ENCODE data around the gene PPEF2. TPM values are rescaled to one million over a fixed set of nuclear protein-coding genes. Genes with fewer than 3 reads are reported as not detected.
"Not testable (repeated sequence)": the region's sequence is repeated elsewhere in the genome, so short reads cannot be mapped to it uniquely, and the experiment has no call there.

Gene PPEF2
- polyA plus RNA-seq, 2 of the 4 experiments (the other 2 are of a cell fraction) = 0.03 TPM; not detected in 1

GRCh38 chr4:75939890-75940691, 37.8 kb upstream of the PPEF2 start:
- FAIRE-seq (no peak), DNase-seq (ENCODE audit: low read depth in 1 of 2, low spot score in 1 of 2) (peak; percentile 63 to 84), ATAC-seq (peak; percentile 87 to 88)
- peak overlapping the region; percentile 73 for H3K4me2 ChIP-seq
- H3K4me3 ChIP-seq = peak overlapping the region; percentile 77
- POLR2A ChIA-PET = interaction anchor here (1.0 kb wide), 1 partner anchor 15 kb away, joined by 3 read pairs; no protein-coding TSS in a partner anchor
- no peaks in the 10 kb centered on the region for H3K9me3 ChIP-seq
- CTCF ChIA-PET = interaction anchor here (0.6 to 3.1 kb wide), 6 partner anchors 11 to 127 kb away, joined by 3 to 23 read pairs (median 4); no protein-coding TSS in a partner anchor
- WGBS (ENCODE audit: missing lambda C conversion rate) = 1% methylated on average over 13 of the region's 67 CpGs
- H3K27ac ChIP-seq = peak overlapping the region; percentile 88 to 92
- TF ChIP-seq JUNB (IDR thresholded peaks at IDR 0.05) (no peak), POLR2A (IDR thresholded peaks at IDR 0.05; ENCODE audit: low read length) (peak; percentile 62), E2F6 (IDR thresholded peaks at IDR 0.05; ENCODE audit: borderline replicate concordance, low read depth) (0 out of 2 replicates have a peak, but pooled peaks have one; percentile 36), JUN (IDR thresholded peaks at IDR 0.05) (peak in 1 of 2 experiments; percentile 20; a peak in 1 of 5 replicates), BHLHE40 (IDR thresholded peaks at IDR 0.05; ENCODE audit: low read depth, low read length) (no peak), MAX (IDR thresholded peaks at IDR 0.05) (peak; percentile 77)
- H3K4me1 ChIP-seq = peaks cover 6% of the 10 kb centered on the region; the same call in 1 of the 3 replicates

- Histone ChIP-seq H3K4me1 (peaks cover 6% of the 10 kb centered on the region; the same call in 1 of the 3 replicates), H3K4me2 (no peak overlapping the region), H3K27ac (no peak overlapping the region), H3K9me3 (no peaks in the 10 kb centered on the region), H3K4me3 (no peak overlapping the region)
- ChIA-PET POLR2A (no interaction called here), CTCF (no interaction called here)
- ATAC-seq (no peak), FAIRE-seq (no peak), DNase-seq (ENCODE audit: low read depth in 1 of 2, low spot score in 1 of 2) (no peak)
- TF ChIP-seq JUN (IDR thresholded peaks at IDR 0.05) = no peak
- TF ChIP-seq MAFK (IDR thresholded peaks at IDR 0.05; ENCODE audit: partially characterized antibody) = peak; percentile 63
- 89% methylated on average over 1 of the region's 1 CpG for WGBS (ENCODE audit: missing lambda C conversion rate)
These were observed 33.4 kb upstream of the PPEF2 start for GRCh38 chr4:75935628-75936027.

GRCh38 chr4:75930152-75930551, 27.9 kb upstream of the PPEF2 start:
- TF ChIP-seq JUN (IDR thresholded peaks at IDR 0.05) (no peak), KDM5A (IDR thresholded peaks at IDR 0.05) (no peak), MAZ (IDR thresholded peaks at IDR 0.05; ENCODE audit: borderline replicate concordance, low read depth, low read length) (no peak), RARB (CRISPR knock-in tag; IDR thresholded peaks at IDR 0.05) (no peak), POLR2AphosphoS2 (conservative IDR thresholded peaks at IDR 0.05; ENCODE audit: low read length) (no peak), KDM1A (IDR thresholded peaks at IDR 0.05; ENCODE audit: low read depth) (no peak), CBX2 (IDR thresholded peaks at IDR 0.05; ENCODE audit: borderline replicate concordance, low read depth) (no peak), RFX5 (IDR thresholded peaks at IDR 0.05) (no peak), FOXS1 (CRISPR knock-in tag; IDR thresholded peaks at IDR 0.05) (no peak), FOSB (CRISPR knock-in tag; IDR thresholded peaks at IDR 0.05) (no peak), NPAS2 (CRISPR knock-in tag; IDR thresholded peaks at IDR 0.05; ENCODE audit: borderline replicate concordance) (no peak), GATA3 (IDR thresholded peaks at IDR 0.05; ENCODE audit: borderline replicate concordance) (no peak), PHF8 (IDR thresholded peaks at IDR 0.05; ENCODE audit: borderline replicate concordance, low read depth) (no peak), CBX8 (IDR thresholded peaks at IDR 0.05) (no peak), REST (IDR thresholded peaks at IDR 0.05) (no peak), BHLHE40 (IDR thresholded peaks at IDR 0.05; ENCODE audit: low read depth, low read length) (no peak)
- no peak for DNase-seq (ENCODE audit: low read depth in 1 of 2, low spot score in 1 of 2)
- Histone ChIP-seq H3K9me3 (no peaks in the 10 kb centered on the region), H3K4me1 (no peaks in the 10 kb centered on the region), H3K4me3 (no peak overlapping the region), H3K27ac (no peak overlapping the region), H3K4me2 (no peak overlapping the region)
- 92% methylated on average over 3 of the region's 3 CpGs for whole genome bisulfite sequencing (ENCODE audit: missing lambda C conversion rate)
- FAIRE-seq = no peak
- ATAC-seq = no peak
- POLR2A ChIA-PET = no interaction called here
- CTCF ChIA-PET = interaction anchor here (1.2 to 2.4 kb wide), 3 partner anchors 9 to 137 kb away, joined by 3 to 9 read pairs (median 8); partner anchors contain the start of gene NAAA

GRCh38 chr4:75924916-75925315, 22.7 kb upstream of the PPEF2 start:
- H3K27ac ChIP-seq; H3K9me3 ChIP-seq; H3K4me2 ChIP-seq; FAIRE-seq; H3K4me1 ChIP-seq; H3K4me3 ChIP-seq; ATAC-seq; DNase-seq (ENCODE audit: low read depth in 1 of 2, low spot score in 1 of 2): not testable (repeated sequence)
- WGBS (ENCODE audit: missing lambda C conversion rate) = 91% methylated on average over 11 of the region's 11 CpGs
- POLR2A ChIA-PET = interaction anchor here (1.0 kb wide), 1 partner anchor 15 kb away, joined by 3 read pairs; no protein-coding TSS in a partner anchor
- CTCF ChIA-PET = interaction anchor here (2.3 kb wide), 1 partner anchor 29 kb away, joined by 9 read pairs; no protein-coding TSS in a partner anchor

Data from A549 (cell line).